ENCODE results near the gene CDK12. TPM values are rescaled to one million over a fixed set of nuclear protein-coding genes. Genes with fewer than 3 reads are reported as not detected.

Gene CDK12
- total RNA-seq, 2 donors from 2014 or later: 37.7 to 75.8 TPM

GRCh38 chr17:39447561-39447960 is 13.7 kb upstream of the CDK12 start:
- WGBS: 86% methylated on average over 5 of the region's 5 CpGs
- TF ChIP-seq POLR2AphosphoS5 (IDR thresholded peaks at IDR 0.05): no peak
- no peak for TF ChIP-seq CTCF (IDR thresholded peaks at IDR 0.05)
- TF ChIP-seq POLR2A (IDR thresholded peaks at IDR 0.05): no peak
- H3K36me3 ChIP-seq: no peaks in the 10 kb centered on the region

GRCh38 chr17:39450051-39450450 is 11.2 kb upstream of the CDK12 start:
- no peak for DNase-seq (ENCODE audit: low spot score)
- TF ChIP-seq POLR2AphosphoS5 (IDR thresholded peaks at IDR 0.05): no peak
- TF ChIP-seq CTCF (IDR thresholded peaks at IDR 0.05): no peak
- no peak for TF ChIP-seq POLR2A (IDR thresholded peaks at IDR 0.05)
- no peaks in the 10 kb centered on the region for H3K36me3 ChIP-seq
- H3K4me1 ChIP-seq (replicated peaks): no peaks in the 10 kb centered on the region
- H3K9me3 ChIP-seq: no peaks in the 10 kb centered on the region
- peak overlapping the region; percentile 42 to 67 for H3K4me3 ChIP-seq
- intact Hi-C loops (cut with DNase I): no loop called here
- H3K27me3 ChIP-seq (replicated peaks; ENCODE audit: insufficient read depth): no peaks in the 10 kb centered on the region
- H3K27ac ChIP-seq: no peak overlapping the region
- WGBS: 75% methylated on average over 13 of the region's 13 CpGs

More at GRCh38 chr17:39447561-39447960, 13.7 kb upstream of the CDK12 start:
- DNase-seq (ENCODE audit: low spot score): no peak
- intact Hi-C loops (cut with DNase I): no loop called here
- H3K4me1 ChIP-seq (replicated peaks): no peaks in the 10 kb centered on the region
- no peak overlapping the region for H3K4me3 ChIP-seq
- H3K9me3 ChIP-seq: no peaks in the 10 kb centered on the region
- no peak overlapping the region for H3K27ac ChIP-seq
- no peaks in the 10 kb centered on the region for H3K27me3 ChIP-seq (replicated peaks; ENCODE audit: insufficient read depth)

DNA sequence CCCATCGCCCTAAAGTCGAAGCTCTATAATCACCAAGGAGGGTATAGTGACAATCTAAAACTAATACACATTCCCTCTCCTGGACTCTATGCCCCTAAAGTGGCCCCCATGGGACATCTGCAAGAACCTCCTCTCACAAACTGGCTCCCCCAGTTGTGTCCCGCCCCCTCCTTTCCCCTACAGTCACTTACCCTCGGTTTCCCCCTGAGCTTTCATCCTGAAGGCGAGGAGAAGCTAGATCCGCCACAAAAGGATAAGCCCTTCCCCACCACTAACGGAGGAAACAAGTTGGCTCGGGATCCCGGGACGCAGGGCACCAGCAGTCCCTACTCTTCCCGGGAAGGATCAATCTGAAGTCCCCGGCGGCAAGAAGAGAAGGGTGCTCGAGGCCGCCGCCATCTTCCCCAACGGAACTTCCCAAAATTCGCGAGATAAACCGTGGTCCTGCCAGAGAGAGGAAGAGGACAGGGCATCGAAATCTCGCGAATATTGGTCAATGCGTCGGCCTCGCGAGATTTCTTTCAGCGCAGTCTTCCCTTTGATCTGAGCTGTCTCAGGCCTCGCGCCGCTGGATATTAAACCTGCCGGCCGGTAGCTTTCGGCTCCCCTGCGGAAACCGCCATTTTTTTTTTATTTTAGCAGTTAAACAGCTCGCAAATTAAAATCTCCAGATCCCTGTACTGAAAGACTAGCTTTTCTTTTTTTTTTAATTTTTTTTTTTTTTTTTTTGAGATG is 10.3 kb upstream of the CDK12 start, which contains the start of gene MED1:
TSS of gene MED1 (minus strand) at position 417 of the 735 bp plus-strand sequence. CDS start at position 216, 201 bp downstream.
- under 1% methylated on average over 37 of the region's 37 CpGs for WGBS
- Histone ChIP-seq H3K4me3 (peak within 1 kb of the TSS; percentile 42 to 67), H3K9me3 (no peaks in the 10 kb centered on the region), H3K27ac (peak within 1 kb of the TSS; percentile 62 to 72), H3K27me3 (replicated peaks; ENCODE audit: insufficient read depth) (no peaks in the 10 kb centered on the region), H3K36me3 (no peaks in the 10 kb centered on the region), H3K4me1 (replicated peaks) (no peaks in the 10 kb centered on the region)
- TF ChIP-seq POLR2A (IDR thresholded peaks at IDR 0.05) (peak; percentile 49), POLR2AphosphoS5 (IDR thresholded peaks at IDR 0.05) (peak; percentile 95), CTCF (IDR thresholded peaks at IDR 0.05) (peak in 1 of 4 experiments; percentile 10)
- DNase-seq (ENCODE audit: low spot score): peak; percentile 93
- intact Hi-C loops (cut with DNase I): no loop called here

DNA sequence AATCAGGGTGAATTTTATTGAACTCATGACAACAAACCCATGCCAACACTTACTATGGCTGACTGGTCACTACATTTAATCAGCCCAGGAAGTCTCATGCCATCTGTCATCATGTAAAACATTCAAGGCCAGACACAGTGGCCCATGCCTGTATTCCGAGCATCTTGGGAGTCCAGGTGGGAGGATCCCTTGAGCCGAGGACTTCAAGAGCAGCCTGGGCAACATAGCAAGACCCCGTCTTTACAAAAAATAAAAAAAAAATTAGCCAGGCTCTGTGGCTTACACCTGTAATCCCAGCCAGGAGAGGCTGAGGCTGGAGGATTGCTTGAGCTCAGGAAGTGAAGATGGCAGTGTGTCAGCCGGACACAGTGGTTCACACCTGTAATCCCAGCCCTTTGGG is 5.4 kb upstream of the CDK12 start:
- no peaks in the 10 kb centered on the region for H3K27me3 ChIP-seq (replicated peaks; ENCODE audit: insufficient read depth)
- no peak for TF ChIP-seq POLR2A (IDR thresholded peaks at IDR 0.05)
- no peak for TF ChIP-seq CTCF (IDR thresholded peaks at IDR 0.05)
- no peak for TF ChIP-seq POLR2AphosphoS5 (IDR thresholded peaks at IDR 0.05)
- DNase-seq (ENCODE audit: low spot score): no peak

More for the DNA sequence above, 5.4 kb upstream of the CDK12 start:
- Histone ChIP-seq H3K9me3 (no peaks in the 10 kb centered on the region), H3K27ac (no peak overlapping the region), H3K4me1 (replicated peaks) (no peaks in the 10 kb centered on the region), H3K36me3 (no peaks in the 10 kb centered on the region), H3K4me3 (no peak overlapping the region)
- WGBS: 86% methylated on average over 4 of the region's 4 CpGs
- intact Hi-C loops (cut with DNase I): no loop called here

Data from prostate gland (tissue), 2 donors.